Osteocyte (in vitro differentiated cells): ENCODE data around the gene RNF149. TPM values are rescaled to one million over a fixed set of nuclear protein-coding genes. Genes with fewer than 3 reads are reported as not detected.

ENCODE experiments used
- DNase-seq: peaks from one replicate; pipeline ENCODE4 v3.0.0; 2021; ENCODE audit warnings: mixed read lengths; ENCODE audit not compliant: unreplicated experiment; ENCODE audit errors: extremely low spot score
- H3K27ac Mint-ChIP-seq: one replicate; pipeline ENCODE4 v1.8.0; 2021; ENCODE audit warnings: mild to moderate bottlenecking, mixed read lengths; ENCODE audit not compliant: unreplicated experiment
- H3K27me3 Mint-ChIP-seq: one replicate; pipeline ENCODE4 v1.8.0; 2021; ENCODE audit warnings: mixed read lengths; ENCODE audit not compliant: unreplicated experiment
- H3K36me3 Mint-ChIP-seq: one replicate; pipeline ENCODE4 v1.8.0; 2021; ENCODE audit warnings: mixed read lengths; ENCODE audit not compliant: unreplicated experiment
- H3K4me1 Mint-ChIP-seq: one replicate; pipeline ENCODE4 v1.8.0; 2021; ENCODE audit warnings: mixed read lengths; ENCODE audit not compliant: unreplicated experiment
- H3K4me3 Mint-ChIP-seq: one replicate; pipeline ENCODE4 v1.8.0; 2021; ENCODE audit warnings: mild to moderate bottlenecking, moderate library complexity, mixed read lengths; ENCODE audit not compliant: unreplicated experiment
- H3K9me3 Mint-ChIP-seq: one replicate; pipeline ENCODE4 v1.8.0; 2021; ENCODE audit warnings: mixed read lengths; ENCODE audit not compliant: unreplicated experiment
- CTCF ChIP-seq: fragments of 200-600 bp; sonication (generic); IDR thresholded peaks from 2 replicates; pipeline ENCODE4 v1.5.0; 2021; ENCODE audit warnings: antibody characterized with exemption, mild to moderate bottlenecking, moderate library complexity
- total RNA-seq: library from RNA; stranded (reverse); gene quantifications from 2 replicates; pipeline ENCODE4 v1.2.1, GENCODE V29; 2021

Gene RNF149
- total RNA-seq, 1 donor from 2014 or later, result 31.8 TPM

DNA sequence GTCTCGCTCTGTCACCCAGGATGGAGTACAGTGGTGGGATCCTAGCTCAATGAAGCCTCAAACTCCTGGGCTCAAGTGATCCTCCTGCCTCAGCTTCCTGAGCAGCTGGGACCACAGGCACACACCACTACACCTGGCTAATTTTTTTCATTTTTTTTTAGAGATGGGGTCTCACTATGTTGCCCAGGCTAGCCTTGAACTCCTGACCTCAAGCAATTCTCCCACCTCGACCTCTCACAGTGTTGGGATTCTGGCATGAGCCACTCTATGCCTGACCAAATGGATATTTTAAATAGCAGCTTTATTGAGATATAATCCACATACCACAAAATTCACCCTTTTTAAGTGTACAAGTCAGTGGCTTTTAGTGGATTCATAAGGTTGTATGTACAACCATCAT lies 11.1 kb downstream of the RNF149 start:
- H3K4me3 Mint-ChIP-seq, result no peak overlapping the region
- DNase-seq, result no peak
- H3K27ac Mint-ChIP-seq, result no peak overlapping the region
- H3K27me3 Mint-ChIP-seq, result no peaks in the 10 kb centered on the region
- peaks cover 5% of the 10 kb centered on the region for H3K36me3 Mint-ChIP-seq
- H3K4me1 Mint-ChIP-seq, result peaks cover 16% of the 10 kb centered on the region
- no peaks in the 10 kb centered on the region for H3K9me3 Mint-ChIP-seq
- TF ChIP-seq CTCF, result no peak

DNA sequence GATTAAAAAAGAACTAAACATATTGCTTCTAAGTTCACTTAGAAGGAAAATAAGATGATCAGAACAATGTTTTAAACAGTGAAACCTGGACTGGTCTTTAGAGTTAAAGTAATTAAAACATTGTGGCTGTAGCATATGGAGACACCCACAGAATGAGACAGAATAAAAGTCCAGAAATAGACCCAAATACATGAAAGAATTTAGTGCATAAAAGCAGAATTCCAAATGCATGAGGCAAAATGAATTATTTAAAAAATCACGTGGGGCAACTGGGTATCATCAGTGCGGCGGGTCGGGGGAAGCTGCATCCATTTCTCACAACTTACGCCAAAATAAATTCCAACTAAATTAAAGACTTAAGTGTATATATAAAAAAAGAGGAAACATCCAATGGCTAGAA lies 12.1 kb downstream of the RNF149 start:
- H3K27me3 Mint-ChIP-seq, result no peaks in the 10 kb centered on the region
- H3K4me1 Mint-ChIP-seq, result peaks cover 16% of the 10 kb centered on the region
- no peak overlapping the region for H3K4me3 Mint-ChIP-seq
- no peak overlapping the region for H3K27ac Mint-ChIP-seq
- TF ChIP-seq CTCF, result no peak
- DNase-seq, result no peak
- no peaks in the 10 kb centered on the region for H3K9me3 Mint-ChIP-seq
- H3K36me3 Mint-ChIP-seq, result peaks cover 5% of the 10 kb centered on the region

DNA sequence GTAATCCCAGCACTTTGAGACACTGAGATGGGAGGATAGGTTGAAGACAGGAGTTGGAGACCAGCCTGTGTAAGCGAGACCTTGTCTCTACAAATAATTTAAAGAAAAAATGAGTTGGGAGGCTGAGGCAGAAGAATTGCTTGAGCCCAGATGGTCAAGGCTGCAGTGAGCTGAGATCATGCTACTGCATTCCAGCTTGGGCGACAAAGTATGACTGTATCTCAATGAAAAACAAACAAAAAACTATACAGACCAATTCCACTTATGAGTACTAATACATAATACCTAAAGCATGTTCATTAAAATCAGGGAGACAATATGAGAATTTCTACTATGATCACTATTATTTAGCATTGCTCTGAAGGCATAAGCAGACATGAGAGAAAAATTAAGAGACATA lies 12.6 kb downstream of the RNF149 start:
- peaks cover 6% of the 10 kb centered on the region for H3K36me3 Mint-ChIP-seq
- no peak overlapping the region for H3K4me3 Mint-ChIP-seq
- H3K9me3 Mint-ChIP-seq, result no peaks in the 10 kb centered on the region
- H3K27me3 Mint-ChIP-seq, result no peaks in the 10 kb centered on the region
- no peak for DNase-seq
- H3K4me1 Mint-ChIP-seq, result peaks cover 16% of the 10 kb centered on the region
- no peak for TF ChIP-seq CTCF
- no peak overlapping the region for H3K27ac Mint-ChIP-seq

DNA sequence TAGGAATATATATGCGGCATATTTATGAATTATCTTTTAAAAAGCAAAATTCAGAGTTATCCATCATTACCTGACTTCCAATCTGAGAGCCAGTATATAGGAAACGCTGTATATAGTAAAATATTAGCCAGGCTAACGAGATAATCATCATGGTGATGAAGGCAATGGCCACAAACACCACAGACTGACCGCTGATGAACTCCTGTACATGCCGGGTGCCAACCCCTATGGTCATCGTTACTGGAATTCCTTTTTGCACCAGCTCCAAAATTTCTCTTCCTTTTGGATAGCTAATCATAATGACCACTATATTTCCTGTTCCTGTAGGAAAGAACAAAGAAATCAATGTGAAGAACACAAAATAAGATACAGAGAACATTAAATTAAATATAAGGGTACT lies 13.6 kb downstream of the RNF149 start:
- peaks cover 8% of the 10 kb centered on the region for H3K36me3 Mint-ChIP-seq
- DNase-seq, result no peak
- H3K27me3 Mint-ChIP-seq, result no peaks in the 10 kb centered on the region
- H3K4me3 Mint-ChIP-seq, result no peak overlapping the region
- H3K9me3 Mint-ChIP-seq, result no peaks in the 10 kb centered on the region
- TF ChIP-seq CTCF, result no peak
- H3K4me1 Mint-ChIP-seq, result peaks cover 14% of the 10 kb centered on the region
- H3K27ac Mint-ChIP-seq, result no peak overlapping the region

GRCh38 chr2:101293544-101293943 lies 15.0 kb downstream of the RNF149 start:
- Mint-ChIP-seq H3K27me3 (no peaks in the 10 kb centered on the region), H3K4me1 (peaks cover 12% of the 10 kb centered on the region), H3K9me3 (no peaks in the 10 kb centered on the region), H3K27ac (no peak overlapping the region), H3K36me3 (peaks cover 8% of the 10 kb centered on the region), H3K4me3 (no peak overlapping the region)
- DNase-seq, result no peak
- no peak for TF ChIP-seq CTCF
